H1 (cell line): ENCODE data around the gene RRAS2. TPM values are rescaled to one million over a fixed set of nuclear protein-coding genes. Genes with fewer than 3 reads are reported as not detected.

Experiments used
- BRCA1 ChIP-seq: IDR thresholded peaks from 2 replicates; pipeline ENCODE4 v1.6.1; 2012; ENCODE audit warnings: low read depth, low read length, improper control_type of control experiment
- CEBPB ChIP-seq: IDR thresholded peaks from 2 replicates; pipeline ENCODE4 v1.6.1; 2012; ENCODE audit warnings: low read depth, low read length
- CHD1 ChIP-seq: IDR thresholded peaks from 2 replicates; pipeline ENCODE4 v1.6.1; 2012; ENCODE audit warnings: low read depth, low read length, improper control_type of control experiment
- E2F6 ChIP-seq: IDR thresholded peaks from 2 replicates; pipeline ENCODE4 v1.6.1; 2012; ENCODE audit warnings: inconsistent platforms
- GABPA ChIP-seq: IDR thresholded peaks from 2 replicates; pipeline ENCODE4 v1.6.1; 2011; ENCODE audit warnings: mild to moderate bottlenecking, low read length, moderate library complexity, borderline replicate concordance; ENCODE audit not compliant: insufficient read depth
- GTF2F1 ChIP-seq: IDR thresholded peaks from 2 replicates; pipeline ENCODE4 v1.6.1; 2012; ENCODE audit warnings: low read depth, low read length, improper control_type of control experiment, borderline replicate concordance
- KDM1A ChIP-seq: fragments of 200-600, 300-600 bp; sonication (generic); IDR thresholded peaks from 2 replicates; pipeline ENCODE4 v1.7.1; 2016; ENCODE audit warnings: mild to moderate bottlenecking, low read length, borderline replicate concordance
- RAD21 ChIP-seq, 2 experiments: IDR thresholded peaks in 1 of 2; conservative IDR thresholded peaks in 1 of 2; 2 replicates each; pipeline ENCODE4 v1.6.1; 2011; ENCODE audit warnings: low read depth in 2 of 2, low read length in 2 of 2, improper control_type of control experiment in 1 of 2, inconsistent platforms in 1 of 2, mild to moderate bottlenecking in 1 of 2, moderate library complexity in 1 of 2
- RFX5 ChIP-seq: IDR thresholded peaks from 2 replicates; pipeline ENCODE4 v1.6.1; 2011; ENCODE audit warnings: low read depth, low read length, improper control_type of control experiment, borderline replicate concordance
- SIX5 ChIP-seq: IDR thresholded peaks from 2 replicates; pipeline ENCODE4 v1.6.1; 2011; ENCODE audit warnings: mild to moderate bottlenecking, low read depth, low read length
- SP2 ChIP-seq: IDR thresholded peaks from 2 replicates; pipeline ENCODE4 v1.6.1; 2012; ENCODE audit warnings: mild to moderate bottlenecking, low read length, inconsistent platforms
- TCF12 ChIP-seq: IDR thresholded peaks from 2 replicates; pipeline ENCODE4 v1.6.1; 2011; ENCODE audit warnings: low read depth, mild to moderate bottlenecking, low read length
- TEAD4 ChIP-seq: IDR thresholded peaks from 2 replicates; pipeline ENCODE4 v1.6.1; 2012; ENCODE audit warnings: low read depth, low read length, inconsistent platforms, mixed read lengths
- polyA plus RNA-seq, 7 experiments: library from polyadenylated mRNA; depleted of rRNA in 3 of 7; stranded (reverse) in 5 of 7; unstranded in 2 of 7; fragments of >200 nt in 5 of 7; fragments of 200-250 nt in 2 of 7; gene quantifications; 1 replicate in 5 of 7; 2 replicates in 1 of 7; 4 replicates in 1 of 7; pipeline versions ENCODE4 v1.2.1 to v1.2.3, GENCODE V29; 2011 to 2013; ENCODE audit warnings: missing spikeins in 2 of 7, mixed read lengths in 2 of 7
- total RNA-seq: library from RNA; stranded (reverse); fragmentation: NEBNext Ultra II Directional; extraction: Animal tissue kit (Norgen Biotek cat#: 25700); gene quantifications from 2 replicates; pipeline ENCODE4 v1.2.1, GENCODE V29; 2021
- TF ChIP-seq, protein P1 (sequence below), 3 experiments: IDR thresholded peaks; 1 replicate in 2 of 3; 2 replicates in 1 of 3; pipeline versions ENCODE4 v1.5.1 to v1.6.1; 2011; ENCODE audit warnings: low read length in 3 of 3, mild to moderate bottlenecking in 3 of 3, inconsistent platforms in 2 of 3, low read depth in 1 of 3, moderate library complexity in 1 of 3; ENCODE audit not compliant: insufficient read depth in 1 of 3; ENCODE audit errors: control extremely low read depth in 1 of 3

RRAS2 gene
- total and polyA plus RNA-seq, 2 of the 8 experiments (the other 6 are each of a cell fraction or from before 2014, with no cell fraction given): 72.3 to 234 TPM

GRCh38 chr11:14248580-14248981, 110.4 kb downstream of the RRAS2 start (continued):
- TF ChIP-seq, protein P1, sequence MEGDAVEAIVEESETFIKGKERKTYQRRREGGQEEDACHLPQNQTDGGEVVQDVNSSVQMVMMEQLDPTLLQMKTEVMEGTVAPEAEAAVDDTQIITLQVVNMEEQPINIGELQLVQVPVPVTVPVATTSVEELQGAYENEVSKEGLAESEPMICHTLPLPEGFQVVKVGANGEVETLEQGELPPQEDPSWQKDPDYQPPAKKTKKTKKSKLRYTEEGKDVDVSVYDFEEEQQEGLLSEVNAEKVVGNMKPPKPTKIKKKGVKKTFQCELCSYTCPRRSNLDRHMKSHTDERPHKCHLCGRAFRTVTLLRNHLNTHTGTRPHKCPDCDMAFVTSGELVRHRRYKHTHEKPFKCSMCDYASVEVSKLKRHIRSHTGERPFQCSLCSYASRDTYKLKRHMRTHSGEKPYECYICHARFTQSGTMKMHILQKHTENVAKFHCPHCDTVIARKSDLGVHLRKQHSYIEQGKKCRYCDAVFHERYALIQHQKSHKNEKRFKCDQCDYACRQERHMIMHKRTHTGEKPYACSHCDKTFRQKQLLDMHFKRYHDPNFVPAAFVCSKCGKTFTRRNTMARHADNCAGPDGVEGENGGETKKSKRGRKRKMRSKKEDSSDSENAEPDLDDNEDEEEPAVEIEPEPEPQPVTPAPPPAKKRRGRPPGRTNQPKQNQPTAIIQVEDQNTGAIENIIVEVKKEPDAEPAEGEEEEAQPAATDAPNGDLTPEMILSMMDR (IDR thresholded peaks at IDR 0.05; ENCODE audit: control extremely low read depth in 1 of 3, insufficient read depth in 1 of 3, low read depth in 1 of 3, low read length in 3 of 3): peak; percentile 34 to 48 (median 44)
- TF ChIP-seq GTF2F1 (no peak), TEAD4 (0 out of 2 replicates have a peak, but pooled peaks have one; percentile 49), CEBPB (no peak), RAD21 (IDR thresholded peaks at IDR 0.05 in 1 of 2, conservative IDR thresholded peaks at IDR 0.05 in 1 of 2; ENCODE audit: low read depth in 2 of 2, low read length in 2 of 2) (peak; percentile 57 to 67), GABPA (no peak), BRCA1 (no peak), KDM1A (no peak), TCF12 (no peak), CHD1 (no peak), RFX5 (no peak), SP2 (no peak), E2F6 (no peak), SIX5 (no peak)
- TF ChIP-seq, all 59 proteins: peak for 5
